ENCODE data around the gene LDLRAD3.

GRCh38 chr11:36077368-36077767 lies 133.5 kb downstream of the LDLRAD3 start:
- no peak for TF ChIP-seq CTCF (IDR thresholded peaks at IDR 0.05)
- no peak for TF ChIP-seq ZFX (IDR thresholded peaks at IDR 0.05; ENCODE audit: borderline replicate concordance)

Measured in 22Rv1 (cell line).